ENCODE data around the gene SFXN5.

- TF ChIP-seq CTCF (conservative IDR thresholded peaks at IDR 0.05) (no peak), EZH2 (IDR thresholded peaks at IDR 0.05; ENCODE audit: low read depth) (no peak)
Observed at GRCh38 chr2:73114273-73114867, 42.9 kb upstream of the SFXN5 start.

Data from PC-9 (cell line).